HG02981 (cell line): ENCODE data around the gene GABRR3.

Experiments used
- ATAC-seq: cut with Tn5 transposase; IDR thresholded peaks from one replicate; pipeline ENCODE4 v1.9.1; 2021; ENCODE audit warnings: mild to moderate bottlenecking, moderate library complexity; ENCODE audit not compliant: unreplicated experiment

The GABRR3 gene

DNA sequence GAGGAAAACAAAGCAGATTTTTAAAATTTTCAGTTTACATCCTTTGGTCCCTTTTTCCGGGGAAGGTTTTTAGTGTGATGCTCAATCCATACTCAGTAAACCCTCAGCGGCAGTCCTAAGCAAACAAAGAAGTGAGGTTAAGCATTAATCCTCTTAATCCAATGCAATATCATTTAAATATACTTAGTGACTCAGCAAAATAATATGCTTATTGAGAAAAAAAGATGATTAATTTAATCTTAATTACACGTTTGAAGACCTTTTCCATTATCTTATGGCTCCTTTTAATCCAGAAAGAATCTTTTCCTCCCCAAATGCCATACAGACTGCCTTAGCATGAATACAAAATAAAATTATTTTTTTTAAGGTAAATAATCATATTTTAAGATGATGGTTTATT is at the start of gene GABRR3:
Gene GABRR3, minus strand, starts transcription at position 108 of the 400 bp plus-strand sequence. CDS start 328 bp downstream, outside the sequence.
- no peak for ATAC-seq

DNA sequence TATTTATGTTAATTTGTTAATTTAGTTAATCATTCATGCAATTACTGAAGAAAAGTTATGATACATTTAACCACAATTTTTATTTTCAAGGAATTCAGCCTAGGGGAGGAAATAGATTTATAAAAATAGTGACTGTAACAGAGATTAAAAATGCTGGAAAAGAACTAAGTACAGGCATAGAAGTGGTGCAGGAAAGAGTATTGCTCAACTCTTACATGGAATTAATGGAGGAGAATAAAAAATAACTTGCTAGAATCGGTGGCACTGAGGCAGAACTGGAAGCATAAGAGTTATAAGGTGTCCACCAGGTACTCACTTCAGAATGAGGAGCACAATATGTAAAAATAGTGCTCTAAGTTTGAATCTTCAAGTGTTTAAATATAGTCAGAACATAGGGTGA is 38.4 kb upstream of the GABRR3 start:
- no peak for ATAC-seq

DNA sequence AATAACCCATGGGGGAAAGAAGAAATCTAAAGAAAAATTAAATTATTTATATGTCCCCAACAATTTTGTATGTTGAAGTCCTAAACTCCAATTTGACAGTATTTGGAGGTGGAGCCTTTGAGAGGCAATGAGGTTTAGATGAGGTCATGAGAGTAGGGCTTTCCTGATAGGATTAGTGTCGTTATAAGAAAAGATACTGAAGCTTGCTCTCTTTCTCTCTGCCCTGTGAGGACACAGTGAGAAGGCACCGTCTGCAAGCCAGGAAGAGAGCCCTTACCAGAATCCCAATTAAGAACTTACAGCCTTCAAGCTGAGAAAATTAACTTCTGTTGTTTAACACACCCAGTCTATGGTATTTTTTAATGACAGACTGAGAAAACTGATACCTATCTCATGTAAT is 35.7 kb upstream of the GABRR3 start:
- no peak for ATAC-seq

DNA sequence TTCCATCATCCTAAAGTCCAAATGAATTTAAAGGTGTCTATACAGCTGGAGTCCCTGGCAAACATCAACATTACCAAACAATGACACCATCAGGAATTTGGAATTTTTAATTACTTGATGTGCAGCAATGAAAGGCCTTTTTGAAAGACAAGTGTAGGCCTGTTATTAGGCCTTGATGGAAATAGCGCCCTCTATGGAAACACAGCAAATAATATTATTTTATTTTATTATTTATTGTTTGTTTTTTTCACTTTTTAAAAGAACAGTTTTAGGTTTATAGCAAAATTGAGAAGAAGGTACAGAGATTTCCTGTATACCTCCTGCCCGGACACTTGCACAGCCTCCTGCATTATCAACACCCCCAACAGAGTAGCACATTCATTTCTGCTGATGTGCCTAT is 33.7 kb upstream of the GABRR3 start:
- ATAC-seq: no peak

DNA sequence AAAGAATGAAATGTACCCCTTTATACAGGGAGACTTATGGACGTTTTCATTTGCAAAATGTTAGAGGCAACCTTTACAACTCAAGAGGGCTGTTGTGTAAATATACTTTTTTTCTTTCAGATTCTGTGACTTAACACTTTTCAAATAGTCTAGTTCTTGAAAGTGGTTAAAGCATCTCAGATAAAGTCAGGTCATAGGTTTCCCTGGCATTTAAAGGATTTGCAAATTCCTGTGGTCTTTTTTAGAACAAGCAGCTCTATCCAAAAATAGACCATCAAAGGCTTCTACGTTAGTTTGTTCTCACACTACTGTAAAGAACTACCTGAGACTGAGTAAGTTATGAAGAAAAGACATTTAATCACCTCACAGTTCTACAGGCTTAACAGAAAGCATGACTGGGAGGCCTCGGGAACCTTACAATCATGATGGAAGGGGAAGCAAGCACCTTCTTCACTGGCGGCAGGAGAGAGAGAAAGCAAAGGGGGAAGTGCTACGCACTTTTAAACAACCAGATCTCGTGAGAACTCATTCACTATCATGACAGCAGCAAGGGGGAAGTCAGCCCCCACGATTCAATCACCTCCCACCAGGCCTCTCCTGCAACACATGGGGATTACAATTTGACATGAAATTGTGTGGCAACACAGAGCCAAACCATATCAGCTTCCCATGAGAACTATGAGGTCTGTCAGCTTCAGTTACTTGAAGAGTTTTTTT is 23.3 kb upstream of the GABRR3 start:
- no peak for ATAC-seq

DNA sequence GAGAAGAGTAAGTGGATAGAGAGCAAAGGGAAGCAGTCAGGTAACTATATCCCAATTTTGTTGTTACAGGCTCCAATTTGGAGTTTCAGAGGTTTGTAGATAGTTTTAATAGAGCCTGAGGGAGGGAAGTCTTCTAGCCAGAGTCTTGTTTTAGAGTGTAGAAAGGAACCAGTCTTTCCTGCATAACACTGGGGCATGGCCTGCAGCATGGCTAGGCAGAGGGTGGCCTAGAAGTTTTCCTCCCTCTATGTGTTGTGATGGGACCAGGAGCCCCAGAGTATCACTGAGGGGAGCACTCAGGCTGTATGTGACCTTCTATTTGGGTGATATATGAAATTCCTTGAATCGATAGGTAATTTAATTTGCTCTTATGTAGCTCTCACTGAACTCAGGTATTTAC is 22.5 kb upstream of the GABRR3 start:
- ATAC-seq: no peak

DNA sequence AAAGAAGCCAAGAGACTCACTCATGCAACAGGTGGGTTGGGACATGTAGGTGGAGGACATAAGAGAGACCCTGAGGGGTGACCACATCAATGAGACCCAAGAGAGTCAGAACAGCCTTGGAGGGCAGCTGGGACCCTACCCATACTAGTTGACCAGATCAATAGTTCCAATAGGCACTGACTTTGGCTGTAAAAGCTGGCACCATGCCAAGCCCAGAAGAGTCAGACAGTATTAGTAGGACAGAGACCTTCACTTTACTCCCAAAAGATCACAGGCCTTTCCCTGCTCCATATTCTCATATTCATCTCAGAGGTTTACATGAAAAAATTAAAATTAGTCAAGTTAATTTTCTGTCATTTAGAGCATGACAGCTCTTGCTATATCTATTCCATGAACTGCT is 20.9 kb upstream of the GABRR3 start:
- no peak for ATAC-seq

DNA sequence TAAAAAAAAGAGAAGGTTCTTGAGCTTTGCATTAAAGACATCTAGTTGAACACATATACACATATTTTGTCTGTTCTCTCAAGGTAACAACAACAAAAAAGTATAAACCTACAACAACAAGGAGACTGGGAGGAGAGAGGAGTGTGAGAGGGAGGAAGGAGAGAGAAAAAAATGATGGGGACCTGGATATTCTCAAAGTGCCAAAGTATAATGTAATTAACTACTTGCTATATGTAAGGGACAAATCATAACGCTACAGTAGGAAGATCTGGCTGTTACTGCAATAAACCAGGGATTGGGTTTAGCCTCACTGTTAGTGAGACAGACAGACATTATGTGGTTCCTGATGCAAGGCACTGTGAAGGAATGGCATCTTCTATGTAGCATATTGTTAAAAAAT is 14.2 kb upstream of the GABRR3 start:
- no peak for ATAC-seq

DNA sequence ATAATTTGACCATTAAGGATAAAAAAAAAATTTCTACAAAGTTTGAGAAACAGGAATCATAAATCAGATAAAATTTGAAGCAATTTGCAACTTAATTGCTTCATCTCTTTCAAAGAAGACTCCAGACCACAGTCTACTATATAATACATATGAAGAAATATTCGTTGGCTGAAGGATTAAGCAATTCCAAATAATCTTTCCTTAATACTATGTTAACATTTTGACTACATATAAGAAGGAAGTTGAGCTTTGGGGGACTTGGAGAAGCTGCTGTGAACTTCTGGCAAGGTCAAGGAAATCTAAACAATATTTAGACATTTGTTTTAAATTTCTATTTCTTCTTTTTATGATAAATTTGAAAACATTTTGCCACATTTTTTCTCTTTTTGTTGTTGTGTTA is 13.5 kb upstream of the GABRR3 start:
- no peak for ATAC-seq

DNA sequence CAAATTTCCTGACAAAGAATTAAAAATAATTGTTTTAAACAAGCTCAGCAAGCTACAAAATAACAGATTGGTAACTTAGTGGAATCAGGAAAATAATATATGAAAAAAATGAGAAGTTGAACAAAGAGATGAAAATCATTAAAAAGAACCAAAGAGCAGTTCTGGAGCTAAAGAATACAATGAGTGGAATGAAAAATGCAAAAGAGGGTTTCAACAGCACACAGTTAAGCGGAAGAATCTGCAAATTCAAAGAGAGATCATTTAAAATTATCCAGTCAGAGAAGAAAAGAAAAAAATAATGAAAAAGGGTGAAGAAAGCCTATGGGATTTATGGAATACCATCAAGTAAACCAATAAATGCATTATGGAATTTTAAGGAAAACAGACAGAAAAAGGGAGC is 6.2 kb upstream of the GABRR3 start:
- no peak for ATAC-seq

DNA sequence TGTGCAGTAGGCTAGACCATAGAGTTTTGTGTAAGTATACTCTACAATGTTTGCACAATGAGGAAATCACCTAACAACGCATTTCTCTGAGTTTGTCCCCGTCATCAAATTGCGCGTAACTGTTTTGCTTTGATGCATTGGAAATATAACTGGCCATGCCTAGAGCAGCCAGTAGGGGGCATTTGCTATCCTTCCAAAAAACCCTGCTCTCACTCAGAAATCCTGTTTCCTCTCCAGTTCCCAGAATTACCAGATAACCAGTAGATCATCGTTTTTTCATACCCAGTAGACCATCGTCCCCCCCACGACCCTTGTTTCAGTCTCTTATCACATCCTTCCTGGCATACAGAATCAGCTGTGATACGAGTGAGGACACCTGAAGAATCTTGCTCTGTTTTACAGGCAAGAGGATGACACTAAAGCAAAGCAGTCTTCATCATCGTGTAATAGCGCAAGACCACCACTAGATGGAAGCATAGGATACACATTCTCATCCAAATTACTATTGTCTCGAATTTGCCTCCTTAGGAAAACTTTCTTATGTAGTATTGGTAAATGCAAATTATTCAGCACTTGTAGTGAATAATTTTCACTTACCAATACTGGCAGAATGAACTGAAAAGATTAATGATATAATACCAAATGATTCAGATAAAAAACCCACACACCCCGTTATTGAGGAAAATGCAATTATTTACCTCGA is 4.4 kb upstream of the GABRR3 start:
- ATAC-seq: peak; percentile 94

DNA sequence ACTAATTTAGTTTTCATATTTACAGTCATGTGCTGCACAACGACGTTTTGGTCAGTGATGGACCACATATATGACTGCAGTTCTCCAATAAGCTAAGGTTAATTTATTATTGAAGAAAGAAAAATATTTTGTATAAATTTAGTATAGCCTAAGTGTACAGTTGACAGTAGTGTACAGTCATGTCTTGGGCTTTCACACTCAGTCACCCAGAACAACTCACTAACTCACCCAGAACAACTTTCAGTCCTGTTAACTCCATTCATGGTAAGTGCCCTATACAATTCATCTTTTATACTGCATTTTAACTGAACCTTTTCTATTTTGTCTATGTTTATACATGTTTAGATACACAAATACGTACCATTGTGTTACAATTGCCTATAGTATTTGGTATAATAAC is 3.8 kb upstream of the GABRR3 start:
- peak; percentile 12 for ATAC-seq

DNA sequence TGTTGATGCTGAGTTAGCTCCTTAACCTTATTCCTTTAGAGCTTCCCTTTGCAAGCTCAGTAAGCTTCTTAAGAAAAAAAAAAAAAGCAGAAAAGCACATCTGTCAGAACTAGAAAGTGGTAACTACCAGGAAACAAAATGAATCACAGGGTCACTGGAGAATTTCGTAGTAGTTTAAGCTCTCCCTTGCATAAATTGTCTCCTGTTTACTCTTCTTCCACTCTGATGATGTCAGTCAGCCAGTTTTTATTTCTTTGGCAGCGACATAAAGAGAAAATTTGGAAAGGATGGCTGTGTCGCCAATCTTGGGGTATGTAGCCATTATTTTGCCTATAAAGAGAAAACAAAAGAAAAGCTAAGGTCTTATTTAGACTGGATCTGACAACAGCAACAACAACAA is 3.2 kb upstream of the GABRR3 start:
- ATAC-seq: no peak

DNA sequence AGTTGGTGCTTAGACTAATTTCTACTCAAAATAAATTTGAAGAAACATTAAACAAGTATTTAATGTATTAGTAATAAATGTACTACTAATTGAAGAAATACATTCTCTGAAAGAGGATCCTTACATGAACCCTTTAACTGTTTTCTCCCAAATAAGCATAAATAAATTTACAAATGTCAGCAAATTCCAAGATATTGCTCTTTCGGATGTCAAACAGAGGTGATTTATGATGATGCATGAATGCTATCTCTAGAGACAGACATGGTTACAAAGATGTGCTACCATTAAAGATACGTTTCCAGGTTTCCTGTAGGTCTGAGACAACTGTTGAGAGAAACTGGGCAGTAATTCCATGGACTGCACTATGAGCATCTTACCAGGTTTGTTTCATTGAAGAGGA is 629 bp downstream of the GABRR3 start:
- ATAC-seq: no peak

DNA sequence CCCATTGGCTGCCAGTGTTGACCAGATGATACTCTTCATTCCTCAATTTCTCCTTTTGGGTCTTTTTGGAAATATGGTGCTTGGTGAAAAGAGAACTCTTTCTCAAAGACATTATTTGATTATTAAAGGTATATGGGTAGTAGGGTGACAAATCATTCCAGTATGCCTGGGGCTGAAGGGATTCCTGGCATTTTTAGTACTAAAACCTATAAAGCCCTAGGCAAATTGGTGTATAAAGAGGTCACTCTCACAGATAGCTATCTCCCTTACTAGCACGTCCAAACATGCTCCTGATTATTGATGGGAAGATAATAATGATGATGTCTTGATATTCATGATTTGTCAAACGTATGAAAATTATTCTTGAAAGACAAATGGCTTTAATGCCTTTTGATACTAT is 1.1 kb downstream of the GABRR3 start:
- no peak for ATAC-seq

DNA sequence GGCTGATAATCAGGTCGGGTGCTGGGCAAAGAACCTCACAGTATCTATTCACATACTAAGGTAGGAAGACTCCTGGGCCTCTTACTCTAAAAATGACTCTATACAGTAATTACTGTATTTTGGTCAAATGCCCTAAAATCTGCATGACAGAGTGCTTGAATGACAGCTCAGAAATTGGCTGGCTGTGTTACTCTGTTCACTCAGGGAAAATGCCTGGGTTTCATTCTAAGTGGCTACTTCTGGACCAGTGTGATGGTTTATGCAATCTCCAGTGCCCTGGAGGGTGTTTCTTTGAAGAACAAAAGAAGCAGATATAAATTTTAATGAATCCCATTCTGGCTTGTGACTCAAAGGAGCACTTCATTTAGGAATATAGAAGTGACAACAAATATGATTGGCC is 2.2 kb downstream of the GABRR3 start:
- no peak for ATAC-seq

DNA sequence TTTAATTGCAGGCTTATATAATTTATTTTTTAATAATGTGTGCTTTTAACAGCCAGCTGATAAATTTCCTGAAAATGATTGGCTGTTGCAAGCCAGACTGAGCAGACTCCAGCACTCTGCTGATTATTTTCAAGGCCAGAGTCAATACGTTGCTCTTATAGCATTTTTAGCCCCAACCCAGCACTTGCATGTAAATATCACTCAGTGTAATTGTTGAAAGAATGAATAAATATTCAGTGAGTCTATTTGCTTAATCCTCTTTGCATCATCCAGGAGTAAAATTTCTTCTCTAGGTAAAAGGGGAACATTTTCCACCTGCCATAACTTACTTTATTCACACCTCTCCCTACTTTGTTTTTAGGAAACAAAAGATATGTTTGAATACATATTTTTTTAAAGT is 2.9 kb downstream of the GABRR3 start:
- no peak for ATAC-seq

DNA sequence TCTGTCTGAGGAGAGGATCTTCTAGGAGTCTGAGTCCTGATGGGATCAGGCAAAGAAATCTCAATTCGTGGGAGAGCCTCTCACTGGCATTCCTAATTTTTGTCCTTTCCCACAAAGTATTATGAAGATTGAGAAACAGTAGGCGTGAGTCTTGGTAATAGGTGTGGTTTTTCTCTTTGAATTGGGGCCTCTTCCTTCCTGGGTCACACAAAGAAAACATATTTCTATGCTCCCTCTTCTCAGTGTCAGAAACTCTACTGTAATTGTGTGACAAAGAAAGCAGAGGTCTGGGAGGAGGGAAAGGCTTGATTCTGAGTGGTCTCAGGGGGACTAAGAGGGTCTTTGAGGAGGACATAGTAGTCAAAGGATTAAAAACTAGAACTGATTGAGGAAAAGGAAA is 6.0 kb downstream of the GABRR3 start:
- no peak for ATAC-seq

DNA sequence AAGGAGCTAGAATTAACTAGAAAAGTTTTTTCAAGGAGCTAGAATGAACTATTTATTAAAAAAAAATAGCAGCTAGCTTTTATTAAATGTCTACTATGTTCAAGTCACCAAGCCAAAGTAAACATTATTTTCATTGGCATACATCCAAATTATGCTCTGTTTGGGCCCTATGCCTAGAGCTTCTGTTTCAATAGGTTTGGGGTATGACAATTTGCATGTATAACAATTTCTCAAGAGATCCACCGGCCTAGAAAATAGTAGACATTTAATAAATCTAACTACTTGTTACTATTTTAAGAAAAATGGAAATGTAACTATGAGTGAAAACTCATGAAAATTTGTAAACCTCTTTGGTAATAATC is 8.0 kb downstream of the GABRR3 start:
- peak; percentile 48 for ATAC-seq

DNA sequence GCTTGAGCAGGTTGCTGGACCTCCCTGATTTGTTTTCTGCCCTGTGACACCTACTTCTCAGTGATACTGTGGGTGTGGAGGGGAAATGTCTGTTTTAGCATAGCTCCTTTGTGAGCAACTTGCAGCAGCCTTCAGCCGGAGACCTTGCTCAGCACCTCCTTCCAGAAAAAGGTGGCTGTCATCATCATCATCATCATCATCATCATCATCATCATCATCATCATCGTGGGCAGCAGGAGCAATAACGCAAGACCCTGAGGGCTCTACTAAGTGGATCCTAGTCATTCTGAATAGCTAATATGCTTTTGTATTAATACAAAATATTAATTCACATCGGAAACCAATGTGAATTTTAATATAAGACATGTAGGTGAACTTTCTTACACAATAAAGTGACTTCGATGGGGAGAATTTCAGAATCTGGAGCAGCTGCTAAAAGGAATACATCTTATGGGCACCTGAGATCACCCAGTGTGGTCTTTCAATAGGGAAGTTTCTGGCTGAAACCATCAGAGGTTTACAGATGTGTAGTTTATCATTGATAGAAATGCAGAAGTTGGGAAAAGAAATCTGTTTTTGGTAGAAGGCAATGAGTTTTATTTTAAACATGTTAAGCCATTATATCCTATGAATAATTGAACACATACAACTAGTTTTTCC is 8.6 kb downstream of the GABRR3 start:
- peak; percentile 69 for ATAC-seq

DNA sequence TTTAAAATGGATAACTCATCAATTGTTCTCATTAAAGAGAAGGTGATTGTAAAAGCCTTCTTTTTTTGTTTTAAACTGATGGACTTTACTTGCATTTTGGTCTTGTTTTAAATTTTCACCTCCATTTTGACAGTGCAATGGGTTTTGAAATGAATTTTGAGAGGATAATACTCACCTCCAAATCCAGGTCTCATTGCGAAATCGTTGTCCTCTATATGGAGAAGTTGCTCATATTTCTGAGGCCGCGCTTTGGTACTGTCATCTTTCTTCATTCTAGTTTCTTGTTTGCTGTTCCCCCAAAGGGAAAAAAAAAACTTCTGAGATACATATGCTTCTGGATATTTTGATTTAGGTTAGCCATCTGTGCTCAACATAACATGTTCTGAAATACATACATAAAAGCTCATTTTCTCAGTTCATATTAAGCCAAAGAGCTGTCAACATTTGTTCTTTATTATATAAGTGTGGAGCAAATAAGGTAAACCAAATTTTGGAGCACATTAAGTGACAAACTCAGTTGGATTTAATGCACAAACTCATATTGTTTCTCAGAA is 9.6 kb downstream of the GABRR3 start:
- ATAC-seq: no peak
